Astrocyte of the cerebellum (primary cell): ENCODE measurements around the gene ATOX1.

Source experiments
- DNase-seq: peaks from one replicate; pipeline ENCODE4 v3.0.0-alpha.2; 2011; ENCODE audit warnings: low read depth
- H3K4me3 ChIP-seq: 2 replicates; pipeline ENCODE4 v1.5.1; 2011; ENCODE audit warnings: mild to moderate bottlenecking, low read depth, low read length, moderate library complexity
- in situ Hi-C: cut with HindIII; loops from 2 replicates; pipeline ENCODE4 v1.10.0; 2017; ENCODE audit warnings: low sequenced_read_pairs
- TF ChIP-seq, protein P1 (sequence below): IDR thresholded peaks from 2 replicates; pipeline ENCODE4 v1.5.1; 2012; ENCODE audit warnings: low read length, low read depth, moderate library complexity, mild to moderate bottlenecking; ENCODE audit errors: missing control alignments

Gene ATOX1

GRCh38 chr5:151718646-151719045 is 39.8 kb downstream of the ATOX1 start:
- no peak for DNase-seq
- no peak overlapping the region for H3K4me3 ChIP-seq
- in situ Hi-C loops = no loop called here
- TF ChIP-seq, protein P1, sequence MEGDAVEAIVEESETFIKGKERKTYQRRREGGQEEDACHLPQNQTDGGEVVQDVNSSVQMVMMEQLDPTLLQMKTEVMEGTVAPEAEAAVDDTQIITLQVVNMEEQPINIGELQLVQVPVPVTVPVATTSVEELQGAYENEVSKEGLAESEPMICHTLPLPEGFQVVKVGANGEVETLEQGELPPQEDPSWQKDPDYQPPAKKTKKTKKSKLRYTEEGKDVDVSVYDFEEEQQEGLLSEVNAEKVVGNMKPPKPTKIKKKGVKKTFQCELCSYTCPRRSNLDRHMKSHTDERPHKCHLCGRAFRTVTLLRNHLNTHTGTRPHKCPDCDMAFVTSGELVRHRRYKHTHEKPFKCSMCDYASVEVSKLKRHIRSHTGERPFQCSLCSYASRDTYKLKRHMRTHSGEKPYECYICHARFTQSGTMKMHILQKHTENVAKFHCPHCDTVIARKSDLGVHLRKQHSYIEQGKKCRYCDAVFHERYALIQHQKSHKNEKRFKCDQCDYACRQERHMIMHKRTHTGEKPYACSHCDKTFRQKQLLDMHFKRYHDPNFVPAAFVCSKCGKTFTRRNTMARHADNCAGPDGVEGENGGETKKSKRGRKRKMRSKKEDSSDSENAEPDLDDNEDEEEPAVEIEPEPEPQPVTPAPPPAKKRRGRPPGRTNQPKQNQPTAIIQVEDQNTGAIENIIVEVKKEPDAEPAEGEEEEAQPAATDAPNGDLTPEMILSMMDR = no peak

GRCh38 chr5:151718153-151718552 is 40.3 kb downstream of the ATOX1 start:
- TF ChIP-seq, protein P1 = no peak
- H3K4me3 ChIP-seq = no peak overlapping the region
- DNase-seq = no peak
- in situ Hi-C loops = no loop called here

GRCh38 chr5:151717416-151717815 is 41.0 kb downstream of the ATOX1 start:
- TF ChIP-seq, protein P1 = no peak

GRCh38 chr5:151709109-151709735 is 49.2 kb downstream of the ATOX1 start:
- no peak overlapping the region for H3K4me3 ChIP-seq
- TF ChIP-seq, protein P1 = no peak
- in situ Hi-C loops = no loop called here

More at GRCh38 chr5:151717416-151717815, 41.0 kb downstream of the ATOX1 start:
- DNase-seq = no peak
- no peak overlapping the region for H3K4me3 ChIP-seq
- in situ Hi-C loops = no loop called here

DNA sequence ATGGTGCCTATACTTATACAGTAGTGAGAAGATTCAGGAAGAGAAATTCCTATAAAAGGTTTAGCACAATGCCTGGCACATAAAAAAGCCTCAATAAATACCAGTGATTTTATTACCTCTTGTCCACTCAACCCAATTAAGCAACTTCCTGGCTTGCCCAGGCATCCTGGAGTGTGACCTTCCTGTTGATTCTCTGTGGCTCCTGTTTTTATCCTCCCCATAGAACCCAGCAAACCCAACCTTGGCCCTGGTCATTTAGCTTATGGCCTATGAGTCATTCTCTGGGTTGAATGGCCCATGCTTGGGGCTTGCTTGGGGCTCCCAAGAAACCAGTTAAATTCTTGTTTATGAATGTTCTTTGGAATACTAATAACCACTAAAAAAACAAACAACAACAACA is 50.3 kb downstream of the ATOX1 start:
- DNase-seq = no peak
- TF ChIP-seq, protein P1 = no peak
- in situ Hi-C loops = no loop called here
- no peak overlapping the region for H3K4me3 ChIP-seq

More at GRCh38 chr5:151709109-151709735, 49.2 kb downstream of the ATOX1 start:
- no peak for DNase-seq

GRCh38 chr5:151707567-151707966 is 50.9 kb downstream of the ATOX1 start:
- TF ChIP-seq, protein P1 = no peak
- H3K4me3 ChIP-seq = no peak overlapping the region
- in situ Hi-C loops = no loop called here
- DNase-seq = no peak

- DNase-seq = no peak
- in situ Hi-C loops = no loop called here
- TF ChIP-seq, protein P1 = no peak
- no peak overlapping the region for H3K4me3 ChIP-seq
Measured at GRCh38 chr5:151706906-151707305, 51.5 kb downstream of the ATOX1 start.
